ENCODE data around the gene DCXR.

DNA sequence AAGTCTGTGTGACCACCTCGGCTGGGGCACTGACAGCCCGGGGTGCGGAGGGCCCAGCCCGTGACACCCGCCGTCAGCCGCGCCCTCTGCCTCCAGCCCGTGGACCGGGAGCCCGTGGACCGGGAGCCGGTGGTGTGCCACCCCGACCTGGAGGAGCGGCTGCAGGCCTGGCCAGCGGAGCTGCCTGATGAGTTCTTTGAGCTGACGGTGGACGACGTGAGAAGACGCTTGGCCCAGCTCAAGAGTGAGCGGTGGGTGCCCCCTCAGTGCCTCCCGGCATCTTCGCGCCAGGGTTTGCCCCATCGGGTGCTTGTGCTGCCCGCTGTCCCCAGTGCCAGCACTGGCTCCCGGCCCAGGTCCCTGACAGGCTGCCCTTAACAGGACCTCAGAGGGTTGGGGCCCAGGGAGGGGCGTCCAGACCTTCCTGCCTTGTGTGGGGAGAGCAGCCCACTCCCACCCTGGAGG is 28.5 kb downstream of the DCXR start:
- TF ChIP-seq POLR2A (IDR thresholded peaks at IDR 0.05) = no peak
- TF ChIP-seq, protein P1, sequence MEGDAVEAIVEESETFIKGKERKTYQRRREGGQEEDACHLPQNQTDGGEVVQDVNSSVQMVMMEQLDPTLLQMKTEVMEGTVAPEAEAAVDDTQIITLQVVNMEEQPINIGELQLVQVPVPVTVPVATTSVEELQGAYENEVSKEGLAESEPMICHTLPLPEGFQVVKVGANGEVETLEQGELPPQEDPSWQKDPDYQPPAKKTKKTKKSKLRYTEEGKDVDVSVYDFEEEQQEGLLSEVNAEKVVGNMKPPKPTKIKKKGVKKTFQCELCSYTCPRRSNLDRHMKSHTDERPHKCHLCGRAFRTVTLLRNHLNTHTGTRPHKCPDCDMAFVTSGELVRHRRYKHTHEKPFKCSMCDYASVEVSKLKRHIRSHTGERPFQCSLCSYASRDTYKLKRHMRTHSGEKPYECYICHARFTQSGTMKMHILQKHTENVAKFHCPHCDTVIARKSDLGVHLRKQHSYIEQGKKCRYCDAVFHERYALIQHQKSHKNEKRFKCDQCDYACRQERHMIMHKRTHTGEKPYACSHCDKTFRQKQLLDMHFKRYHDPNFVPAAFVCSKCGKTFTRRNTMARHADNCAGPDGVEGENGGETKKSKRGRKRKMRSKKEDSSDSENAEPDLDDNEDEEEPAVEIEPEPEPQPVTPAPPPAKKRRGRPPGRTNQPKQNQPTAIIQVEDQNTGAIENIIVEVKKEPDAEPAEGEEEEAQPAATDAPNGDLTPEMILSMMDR (IDR thresholded peaks at IDR 0.05) = no peak

All from heart left ventricle (tissue), 13 donors.